BLaER1 (cell line): Measurements from ENCODE around the gene ARPP19.
"Not testable (repeated sequence)": the region's sequence is repeated elsewhere in the genome, so short reads cannot be mapped to it uniquely, and the experiment has no call there.

Experiments
- H3K27ac ChIP-seq: shearing (Covaris generic); formaldehyde crosslinking; 2 replicates; pipeline ENCODE4 v1.8.1; 2022
- H3K27me3 ChIP-seq: shearing (Covaris generic); formaldehyde crosslinking; 2 replicates; pipeline ENCODE4 v1.8.1; 2022
- H3K36me3 ChIP-seq: shearing (Covaris generic); formaldehyde crosslinking; 2 replicates; pipeline ENCODE4 v1.8.1; 2022
- H3K4me1 ChIP-seq: shearing (Covaris generic); formaldehyde crosslinking; 2 replicates; pipeline ENCODE4 v1.8.1; 2022
- H3K4me2 ChIP-seq: shearing (Covaris generic); formaldehyde crosslinking; 2 replicates; pipeline ENCODE4 v1.8.1; 2022
- H3K4me3 ChIP-seq: shearing (Covaris generic); formaldehyde crosslinking; 2 replicates; pipeline ENCODE4 v1.8.1; 2022
- H3K9ac ChIP-seq: shearing (Covaris generic); formaldehyde crosslinking; 2 replicates; pipeline ENCODE4 v1.8.1; 2022
- H3K9me3 ChIP-seq: shearing (Covaris generic); formaldehyde crosslinking; 2 replicates; pipeline ENCODE4 v1.8.1; 2022
- H4K20me1 ChIP-seq: shearing (Covaris generic); formaldehyde crosslinking; 2 replicates; pipeline ENCODE4 v1.8.1; 2022
- Cebpa-rat ChIP-seq: shearing (Covaris generic); IDR thresholded peaks from 2 replicates; pipeline ENCODE4 v1.8.1; 2022

ARPP19 gene

GRCh38 chr15:52518487-52519371 lies 50.1 kb downstream of the ARPP19 start:
- TF ChIP-seq Cebpa-rat = no peak; the same call in 1 of the 2 replicates
- Histone ChIP-seq H3K4me1 (peaks cover 5% of the 10 kb centered on the region; the same call in 1 of the 2 replicates), H3K36me3 (no peaks in the 10 kb centered on the region), H3K4me3 (no peak overlapping the region), H4K20me1 (peaks cover 91% of the 10 kb centered on the region), H3K27ac (no peak overlapping the region), H3K4me2 (no peak overlapping the region), H3K27me3 (no peaks in the 10 kb centered on the region), H3K9me3 (no peaks in the 10 kb centered on the region), H3K9ac (no peak overlapping the region)

- Histone ChIP-seq H3K27me3 (no peaks in the 10 kb centered on the region), H3K4me3 (no peak overlapping the region), H3K9me3 (no peaks in the 10 kb centered on the region), H3K4me2 (no peak overlapping the region), H4K20me1 (peaks cover 83% of the 10 kb centered on the region), H3K36me3 (no peaks in the 10 kb centered on the region), H3K9ac (no peak overlapping the region), H3K27ac (no peak overlapping the region), H3K4me1 (peaks cover 5% of the 10 kb centered on the region; the same call in 1 of the 2 replicates)
- no peak for TF ChIP-seq Cebpa-rat
Measured at GRCh38 chr15:52517014-52517413, 51.8 kb downstream of the ARPP19 start.

- H3K27ac ChIP-seq = no peak overlapping the region
- peaks cover 81% of the 10 kb centered on the region for H4K20me1 ChIP-seq
- H3K4me3 ChIP-seq = no peak overlapping the region
- H3K4me1 ChIP-seq = peaks cover 4% of the 10 kb centered on the region; the same call in 1 of the 2 replicates
- no peak overlapping the region for H3K4me2 ChIP-seq
- H3K36me3 ChIP-seq = no peaks in the 10 kb centered on the region
- TF ChIP-seq Cebpa-rat = no peak
- H3K9ac ChIP-seq = no peak overlapping the region
- no peaks in the 10 kb centered on the region for H3K9me3 ChIP-seq
- H3K27me3 ChIP-seq = no peaks in the 10 kb centered on the region
Measured at GRCh38 chr15:52515343-52515742, 53.5 kb downstream of the ARPP19 start.

- no peak for TF ChIP-seq Cebpa-rat
- H3K9me3 ChIP-seq = no peaks in the 10 kb centered on the region
Measured at GRCh38 chr15:52514482-52514881, 54.3 kb downstream of the ARPP19 start.

GRCh38 chr15:52512869-52513268 lies 56.0 kb downstream of the ARPP19 start:
- not testable (repeated sequence) for H3K9me3 ChIP-seq, H3K27ac ChIP-seq, H3K36me3 ChIP-seq, H3K9ac ChIP-seq, H3K4me1 ChIP-seq, H3K4me3 ChIP-seq, H3K27me3 ChIP-seq, H3K4me2 ChIP-seq
- H4K20me1 ChIP-seq = peaks cover 82% of the 10 kb centered on the region

More at GRCh38 chr15:52514482-52514881, 54.3 kb downstream of the ARPP19 start:
- H3K36me3 ChIP-seq = no peaks in the 10 kb centered on the region
- no peak overlapping the region for H3K9ac ChIP-seq
- H3K4me2 ChIP-seq = no peak overlapping the region
- H3K4me3 ChIP-seq = no peak overlapping the region
- H3K27me3 ChIP-seq = no peaks in the 10 kb centered on the region
- peaks cover 83% of the 10 kb centered on the region for H4K20me1 ChIP-seq
- no peaks in the 10 kb centered on the region for H3K4me1 ChIP-seq
- no peak overlapping the region for H3K27ac ChIP-seq

- Histone ChIP-seq H3K27ac (no peak overlapping the region), H3K36me3 (no peaks in the 10 kb centered on the region), H3K4me3 (no peak overlapping the region), H3K4me1 (no peaks in the 10 kb centered on the region), H3K9ac (no peak overlapping the region), H4K20me1 (peaks cover 85% of the 10 kb centered on the region), H3K9me3 (no peaks in the 10 kb centered on the region), H3K27me3 (no peaks in the 10 kb centered on the region), H3K4me2 (no peak overlapping the region)
- TF ChIP-seq Cebpa-rat = no peak
Measured at GRCh38 chr15:52511084-52511483, 57.7 kb downstream of the ARPP19 start.

GRCh38 chr15:52509500-52510245 lies 59.2 kb downstream of the ARPP19 start:
- no peak overlapping the region for H3K9ac ChIP-seq

GRCh38 chr15:52506549-52506948 lies 62.3 kb downstream of the ARPP19 start:
- TF ChIP-seq Cebpa-rat = no peak
- Histone ChIP-seq H3K4me2 (no peak overlapping the region), H3K36me3 (no peaks in the 10 kb centered on the region), H3K27ac (no peak overlapping the region), H3K4me1 (peaks cover 14% of the 10 kb centered on the region), H3K4me3 (no peak overlapping the region), H3K27me3 (no peaks in the 10 kb centered on the region), H3K9ac (no peak overlapping the region), H4K20me1 (peaks cover 58% of the 10 kb centered on the region), H3K9me3 (no peaks in the 10 kb centered on the region)

More at GRCh38 chr15:52509500-52510245, 59.2 kb downstream of the ARPP19 start:
- Histone ChIP-seq H3K4me2 (no peak overlapping the region), H3K36me3 (no peaks in the 10 kb centered on the region), H3K4me1 (no peaks in the 10 kb centered on the region; the same call in 1 of the 2 replicates), H3K27ac (no peak overlapping the region), H3K4me3 (no peak overlapping the region), H3K9me3 (no peaks in the 10 kb centered on the region), H3K27me3 (no peaks in the 10 kb centered on the region), H4K20me1 (peaks cover 81% of the 10 kb centered on the region)
- TF ChIP-seq Cebpa-rat = no peak

- H3K36me3 ChIP-seq = peaks cover 5% of the 10 kb centered on the region; the same call in 1 of the 2 replicates
- H3K4me2 ChIP-seq = no peak overlapping the region
- TF ChIP-seq Cebpa-rat = no peak
- no peaks in the 10 kb centered on the region for H3K27me3 ChIP-seq
- H3K27ac ChIP-seq = no peak overlapping the region
- no peak overlapping the region for H3K9ac ChIP-seq
- H3K4me3 ChIP-seq = no peak overlapping the region
- H3K9me3 ChIP-seq = no peaks in the 10 kb centered on the region
- peaks cover 14% of the 10 kb centered on the region for H3K4me1 ChIP-seq
- H4K20me1 ChIP-seq = peaks cover 46% of the 10 kb centered on the region
Measured at GRCh38 chr15:52505151-52505550, 63.7 kb downstream of the ARPP19 start.
